Heart left ventricle (tissue), 16 donors: ENCODE data around the gene CHRNA7. TPM values are rescaled to one million over a fixed set of nuclear protein-coding genes. Genes with fewer than 3 reads are reported as not detected.

Experiments used
- ATAC-seq, 4 donors: fragments of 200-7000 bp; cut with Tn5 transposase; one replicate each; pipeline ENCODE4 v1.9.1; 2020 to 2022; ENCODE audit warnings: moderate library complexity in 4 of 4, mild to moderate bottlenecking in 3 of 4, moderate number of reproducible peaks in 1 of 4
- DNase-seq, 5 donors: peaks; one replicate each; pipeline ENCODE4 v3.0.0-alpha.2; 2020
- H3K27ac ChIP-seq, 12 donors: fragments of 200-600 bp; sonication (generic) in 4 of 12; one replicate each; pipeline versions ENCODE4 v1.5.0 to v1.8.0; 2016 to 2022; ENCODE audit warnings: mild to moderate bottlenecking in 2 of 12
- H3K27me3 ChIP-seq, 9 donors: fragments of 200-600 bp; sonication (generic) in 2 of 9; one replicate each; pipeline versions ENCODE4 v1.5.1 to v1.8.0; 2016 to 2022; ENCODE audit warnings: mild to moderate bottlenecking in 3 of 9
- H3K36me3 ChIP-seq, 9 donors: fragments of 200-600 bp; sonication (generic) in 2 of 9; one replicate each; pipeline versions ENCODE4 v1.5.0 to v1.8.0; 2018 to 2022; ENCODE audit warnings: mild to moderate bottlenecking in 2 of 9
- H3K4me1 ChIP-seq, 12 donors: fragments of 200-600 bp; sonication (generic) in 4 of 12; one replicate each; pipeline versions ENCODE4 v1.5.0 to v1.8.0; 2016 to 2022; ENCODE audit warnings: mild to moderate bottlenecking in 3 of 12
- H3K4me3 ChIP-seq, 12 donors: fragments of 200-600 bp; sonication (generic) in 4 of 12; one replicate each; pipeline versions ENCODE4 v1.5.0 to v1.8.0; 2017 to 2022; ENCODE audit warnings: mild to moderate bottlenecking in 9 of 12, moderate library complexity in 4 of 12
- H3K9me3 ChIP-seq, 12 donors: fragments of 200-600 bp; sonication (generic) in 4 of 12; one replicate each; pipeline versions ENCODE4 v1.5.0 to v1.8.0; 2016 to 2022; ENCODE audit warnings: mild to moderate bottlenecking in 1 of 12
- CTCF ChIP-seq, 12 donors: fragments of 200-600 bp; sonication (generic) in 4 of 12; IDR thresholded peaks; one replicate each; pipeline versions ENCODE4 v1.5.0 to v1.8.0; 2018 to 2022; ENCODE audit warnings: antibody characterized with exemption in 12 of 12, mild to moderate bottlenecking in 5 of 12
- POLR2A ChIP-seq, 2 donors: fragments of 450-650 bp; IDR thresholded peaks; one replicate each; pipeline ENCODE4 v1.6.1; 2017; ENCODE audit warnings: antibody characterized with exemption in 2 of 2, mild to moderate bottlenecking in 2 of 2, moderate library complexity in 2 of 2
- WGBS, 4 donors: extraction: QIAGEN DNeasy Blood & Tissue Kit in 2 of 4; methylation state at CpG; one replicate each; pipeline versions ENCODE4 v1.1.5 to v1.1.7; 2013 to 2018; 5-methylcytosine and 5-hydroxymethylcytosine counted together
- intact Hi-C, 10 donors: fragments of 100-400 bp; cut with DNase I; formaldehyde crosslinking; loops; one replicate each; pipeline versions ENCODE4 v1.11.1 to v1.14.2; 2022
- polyA plus RNA-seq, 2 donors: library from polyadenylated mRNA; stranded (reverse); fragments of 200-250 nt; gene quantifications; one replicate each; pipeline ENCODE4 v1.2.3, GENCODE V29; 2013
- total RNA-seq, 9 donors: library from RNA; depleted of rRNA in 2 of 9; stranded (reverse); fragments of >200 nt in 2 of 9; fragmentation: NEBNext Ultra II Directional in 3 of 9; extraction: Animal tissue kit (Norgen Biotek cat#: 25700) in 3 of 9; gene quantifications; one replicate each; pipeline versions ENCODE4 v1.1.0 to v1.2.4, GENCODE V29; 2016 to 2023
- donor health status: ischemic (EF 13 %, LVEDD 7.1; RV severe dilation, severe dysfunction).
- donor health status: healthy with polysubstance abuse.
- donor health status: DM: no; HTN: yes; CAD: no.
- donor health status: DM: no; HTN: no; CAD: no.
- donor health status: ischemic (EF 25% LVEDD 6.9; RV normal size, moderate dysfunction).
- donor health status: ischemic (EF 25% LVEDD 5.7; RV mildly dilated, moderate dysfunction).
- donor health status: healthy.
- donor health status: DM: yes; HTN: yes; CAD: no.
- donor health status: ischemic (EF 35%, LVEDD 5.7; RV mildly dilated, moderate dysfunction).
- donor health status: nonischemic (EF 11% LVEDD 7.7; RV severe dilation, severe dysfunction).
- donor health status: DM: yes; HTN: yes; CAD: no.
- donor health status: PGD.
- donor health status: ischemic (EF 29% LVEDD 5.4; RV normal size, mild dysfunction).
- donor health status: nonischemic (EF 23%, LVEDD 6.1; RV moderate dilation, normal function).

CHRNA7 gene
- total and polyA plus RNA-seq, 11 donors, result 0.25 to 2.1 (median 0.98) TPM

- Histone ChIP-seq H3K4me3 (no peak overlapping the region), H3K36me3 (no peaks in the 10 kb centered on the region), H3K4me1 (peaks cover 0 to 16% (median 6%) of the 10 kb centered on the region in 12 donors), H3K9me3 (no peaks in the 10 kb centered on the region), H3K27ac (no peak overlapping the region), H3K27me3 (peaks cover 0 to 3% (median 0%) of the 10 kb centered on the region in 9 donors)
- TF ChIP-seq CTCF (IDR thresholded peaks at IDR 0.05), result no peak
- TF ChIP-seq POLR2A (IDR thresholded peaks at IDR 0.05), result no peak
- DNase-seq (no peak), ATAC-seq (no peak)
- intact Hi-C loops, result no loop called here
- 94 to 97% (median 97%) methylated on average over 5 of the region's 5 CpGs for WGBS, 4 donors
Observed at GRCh38 chr15:32108661-32109060, 78.3 kb downstream of the CHRNA7 start.

- H3K36me3 ChIP-seq, result no peaks in the 10 kb centered on the region
- H3K27ac ChIP-seq, result no peak overlapping the region
- no peak overlapping the region for H3K4me3 ChIP-seq
- H3K9me3 ChIP-seq, result no peaks in the 10 kb centered on the region
- ATAC-seq (no peak), DNase-seq (no peak)
- H3K4me1 ChIP-seq, result no peaks in the 10 kb centered on the region
- peaks cover 0 to 7% (median 0%) of the 10 kb centered on the region in 9 donors for H3K27me3 ChIP-seq
- 87 to 93% (median 89%) methylated on average over 8 of the region's 8 CpGs for WGBS, 4 donors
- intact Hi-C loops, result no loop called here
- TF ChIP-seq CTCF (IDR thresholded peaks at IDR 0.05) (no peak), POLR2A (IDR thresholded peaks at IDR 0.05) (no peak)
Observed at GRCh38 chr15:32112101-32112500, 81.8 kb downstream of the CHRNA7 start.

GRCh38 chr15:32113224-32113623 is 82.9 kb downstream of the CHRNA7 start:
- H3K9me3 ChIP-seq, result no peaks in the 10 kb centered on the region
- no peaks in the 10 kb centered on the region for H3K36me3 ChIP-seq
- TF ChIP-seq CTCF (IDR thresholded peaks at IDR 0.05), result no peak
- no peak for TF ChIP-seq POLR2A (IDR thresholded peaks at IDR 0.05)
- intact Hi-C loops, result no loop called here
- 86 to 87% (median 87%) methylated on average over 8 of the region's 8 CpGs for WGBS, 4 donors
- DNase-seq, result no peak
- no peaks in the 10 kb centered on the region for H3K4me1 ChIP-seq
- peaks cover 0 to 7% (median 0%) of the 10 kb centered on the region in 9 donors for H3K27me3 ChIP-seq
- no peak for ATAC-seq
- no peak overlapping the region for H3K4me3 ChIP-seq
- H3K27ac ChIP-seq, result no peak overlapping the region

GRCh38 chr15:32117122-32117521 is 86.8 kb downstream of the CHRNA7 start:
- peaks cover 0 to 11% (median 0%) of the 10 kb centered on the region in 9 donors for H3K27me3 ChIP-seq
- ATAC-seq, result no peak
- H3K36me3 ChIP-seq, result no peaks in the 10 kb centered on the region
- H3K4me3 ChIP-seq, result no peak overlapping the region
- TF ChIP-seq CTCF (IDR thresholded peaks at IDR 0.05) (no peak), POLR2A (IDR thresholded peaks at IDR 0.05) (no peak)
- no peaks in the 10 kb centered on the region for H3K9me3 ChIP-seq
- DNase-seq, result no peak
- H3K27ac ChIP-seq, result no peak overlapping the region
- no peaks in the 10 kb centered on the region for H3K4me1 ChIP-seq
- 56 to 62% (median 59%) methylated on average over 4 of the region's 4 CpGs for WGBS, 4 donors
- intact Hi-C loops, result no loop called here
